Measurements from ENCODE around the gene TXNRD2. TPM values are rescaled to one million over a fixed set of nuclear protein-coding genes. Genes with fewer than 3 reads are reported as not detected.

TXNRD2 gene
- total RNA-seq, 2 donors from 2014 or later = 4.6 to 33.0 TPM

GRCh38 chr22:19831016-19831415 lies 110.6 kb downstream of the TXNRD2 start:
- no peak overlapping the region for H3K27ac Mint-ChIP-seq
- no peaks in the 10 kb centered on the region for H3K9me3 Mint-ChIP-seq
- DNase-seq (ENCODE audit: low spot score in 2 of 2) (no peak), ATAC-seq (no peak)
- no peaks in the 10 kb centered on the region for H3K36me3 Mint-ChIP-seq

GRCh38 chr22:19828035-19828401 lies 113.6 kb downstream of the TXNRD2 start:
- Mint-ChIP-seq H3K36me3 (no peaks in the 10 kb centered on the region), H3K27ac (no peak overlapping the region), H3K9me3 (no peaks in the 10 kb centered on the region)
- ATAC-seq = peak in 1 of 2 donors; percentile 40
- no peak for DNase-seq (ENCODE audit: low spot score in 2 of 2)

GRCh38 chr22:19827341-19828034 lies 114.1 kb downstream of the TXNRD2 start:
- DNase-seq (ENCODE audit: low spot score in 2 of 2) = no peak
- no peak for ATAC-seq
- H3K9me3 Mint-ChIP-seq = no peaks in the 10 kb centered on the region

GRCh38 chr22:19826619-19826950 lies 115.0 kb downstream of the TXNRD2 start:
- DNase-seq (ENCODE audit: low spot score in 2 of 2) (no peak), ATAC-seq (no peak)
- peak overlapping the region in 1 of 2 donors; percentile 23 for H3K27ac Mint-ChIP-seq
- no peaks in the 10 kb centered on the region for H3K36me3 Mint-ChIP-seq
- H3K9me3 Mint-ChIP-seq = no peaks in the 10 kb centered on the region

More at GRCh38 chr22:19827341-19828034, 114.1 kb downstream of the TXNRD2 start:
- H3K27ac Mint-ChIP-seq = no peak overlapping the region
- no peaks in the 10 kb centered on the region for H3K36me3 Mint-ChIP-seq

- Mint-ChIP-seq H3K9me3 (no peaks in the 10 kb centered on the region), H3K27ac (peak overlapping the region in 1 of 2 donors; percentile 23), H3K36me3 (no peaks in the 10 kb centered on the region)
- DNase-seq (ENCODE audit: low spot score in 2 of 2) = peak in 1 of 2 donors; percentile 7
- ATAC-seq = no peak
Observed at GRCh38 chr22:19825904-19826618, 115.6 kb downstream of the TXNRD2 start.

Other genes starting within 250 kb of the TXNRD2 start
- 1 to 10 TPM in 1 of 2 donors, under 1 TPM in 1; 0.41 to 1.2 TPM for gene SEPTIN5, start 227.3 kb downstream of the TXNRD2 start, total RNA-seq
- not detected for gene GP1BB, start 218.3 kb downstream of the TXNRD2 start, total RNA-seq
- not detected for gene TBX1, start 181.0 kb downstream of the TXNRD2 start, total RNA-seq
- 10 to 100 TPM in 1 of 2 donors, 1 to 10 TPM in 1; 9.6 to 13.4 TPM for gene GNB1L, start 86.9 kb downstream of the TXNRD2 start, total RNA-seq
- 10 to 100 TPM; 12.1 to 20.1 TPM for gene RTL10, start 86.9 kb downstream of the TXNRD2 start, total RNA-seq
- 100 to 1,000 TPM in 1 of 2 donors, 10 to 100 TPM in 1; 39.7 to 113 TPM for gene COMT, start within 50 bp of the TXNRD2 start, total RNA-seq
- 1 to 10 TPM; 1.9 to 4.3 TPM for gene ARVCF, start 75.0 kb upstream of the TXNRD2 start, total RNA-seq
- gene TANGO2, start 79.3 kb upstream of the TXNRD2 start, total RNA-seq = 10 to 100 TPM; 19.1 to 19.3 TPM
- gene DGCR8, start 138.4 kb upstream of the TXNRD2 start, total RNA-seq = 10 to 100 TPM; 37.0 to 66.7 TPM
- 100 to 1,000 TPM; 295 to 349 TPM for gene RANBP1, start 174.3 kb upstream of the TXNRD2 start, total RNA-seq
- 10 to 100 TPM; 79.9 to 93.9 TPM for gene TRMT2A, start 175.4 kb upstream of the TXNRD2 start, total RNA-seq
- 10 to 100 TPM; 17.6 to 55.4 TPM for gene ZDHHC8, start 190.0 kb upstream of the TXNRD2 start, total RNA-seq
- gene CCDC188, start 209.2 kb upstream of the TXNRD2 start, total RNA-seq = not detected